Neural cell (in vitro differentiated cells): ENCODE data around the gene FXYD2. TPM values are rescaled to one million over a fixed set of nuclear protein-coding genes. Genes with fewer than 3 reads are reported as not detected.
A peak's percentile ranks its signal among the peaks of the same experiment; 100 is the strongest.

Experiments
- H2AFZ ChIP-seq: fragments of 200-600, 300-800 bp; sonication (generic), shearing (Covaris generic); 2 replicates; pipeline ENCODE4 v1.6.0; 2014; ENCODE audit warnings: low read depth, mild to moderate bottlenecking, antibody characterized with exemption, low read length, moderate library complexity
- H3F3A ChIP-seq: fragments of 200-600 bp; shearing (Covaris generic); 2 replicates; pipeline ENCODE4 v1.6.1; 2016; ENCODE audit warnings: mild to moderate bottlenecking, moderate library complexity, mixed read lengths, antibody characterized with exemption, low read length; ENCODE audit not compliant: insufficient read depth, poor library complexity, severe bottlenecking
- H3K27ac ChIP-seq: fragments of 200-600, 300-800 bp; sonication (generic), shearing (Covaris generic); 2 replicates; pipeline ENCODE4 v1.5.1; 2014; ENCODE audit warnings: mild to moderate bottlenecking, low read length, moderate library complexity
- H3K27me3 ChIP-seq: fragments of 300-800, 200-600 bp; sonication (generic), shearing (Covaris generic); 2 replicates; pipeline ENCODE4 v1.6.0; 2014; ENCODE audit warnings: mild to moderate bottlenecking, low read depth, low read length, moderate library complexity; ENCODE audit not compliant: insufficient read depth
- H3K36me3 ChIP-seq: fragments of 300-800, 200-600 bp; sonication (generic), shearing (Covaris generic); 2 replicates; pipeline ENCODE4 v1.5.1; 2014; ENCODE audit warnings: mild to moderate bottlenecking, antibody characterized with exemption, low read length, moderate library complexity; ENCODE audit not compliant: insufficient read depth
- H3K4me2 ChIP-seq: fragments of 300-800, 200-600 bp; sonication (generic), shearing (Covaris generic); 2 replicates; pipeline ENCODE4 v1.6.0; 2014; ENCODE audit warnings: mild to moderate bottlenecking, low read length
- H3K4me3 ChIP-seq: fragments of 300-800, 200-600 bp; sonication (generic), shearing (Covaris generic); 2 replicates; pipeline ENCODE4 v1.5.1; 2014; ENCODE audit warnings: mild to moderate bottlenecking, low read length, moderate library complexity
- H3K79me2 ChIP-seq: fragments of 200-600 bp; shearing (Covaris generic); replicated peaks from 2 replicates; pipeline ENCODE4 v1.6.0; 2014; ENCODE audit warnings: mild to moderate bottlenecking, low read length, moderate library complexity; ENCODE audit not compliant: insufficient read depth
- H3K9ac ChIP-seq: fragments of 300-800, 200-600 bp; sonication (generic), shearing (Covaris generic); 2 replicates; pipeline ENCODE4 v1.6.1; 2016; ENCODE audit warnings: mild to moderate bottlenecking, low read length, mixed read lengths
- H3K9me2 ChIP-seq: fragments of 200-600 bp; shearing (Covaris generic); 2 replicates; pipeline ENCODE4 v1.6.1; 2016; ENCODE audit warnings: mild to moderate bottlenecking, low read length, mixed read lengths; ENCODE audit not compliant: insufficient read depth
- H3K9me3 ChIP-seq: fragments of 200-600, 300-800 bp; sonication (generic), shearing (Covaris generic); 2 replicates; pipeline ENCODE4 v1.6.1; 2016; ENCODE audit warnings: mild to moderate bottlenecking, mixed run types, low read length, moderate library complexity, mixed read lengths
- H4K20me1 ChIP-seq: fragments of 200-600 bp; shearing (Covaris generic); 2 replicates; pipeline ENCODE4 v1.6.1; 2016; ENCODE audit warnings: mild to moderate bottlenecking, mixed run types; ENCODE audit not compliant: insufficient read depth
- CTCF ChIP-seq: fragments of 450-650 bp; IDR thresholded peaks from 2 replicates; pipeline ENCODE4 v1.5.1; 2014; ENCODE audit warnings: antibody characterized with exemption, mild to moderate bottlenecking, moderate library complexity; ENCODE audit not compliant: poor library complexity, severe bottlenecking
- EP300 ChIP-seq: fragments of 450-650 bp; conservative IDR thresholded peaks from 2 replicates; pipeline ENCODE4 v1.6.1; 2014; ENCODE audit warnings: antibody characterized with exemption, mild to moderate bottlenecking, moderate library complexity; ENCODE audit not compliant: poor library complexity, severe bottlenecking
- EZH2 ChIP-seq: fragments of 200-600, 300-800 bp; shearing (Covaris generic), sonication (generic); IDR thresholded peaks from 2 replicates; pipeline ENCODE4 v1.6.1; 2014; ENCODE audit warnings: antibody characterized with exemption, low read length, borderline replicate concordance, mild to moderate bottlenecking; ENCODE audit not compliant: insufficient read depth, poor library complexity, severe bottlenecking
- MXI1 ChIP-seq: fragments of 450-650 bp; conservative IDR thresholded peaks from 2 replicates; pipeline ENCODE4 v1.6.1; 2014; ENCODE audit warnings: antibody characterized with exemption, mild to moderate bottlenecking; ENCODE audit not compliant: poor library complexity, severe bottlenecking
- POLR2AphosphoS5 ChIP-seq: IDR thresholded peaks from 2 replicates; pipeline ENCODE4 v1.6.1; 2012
- RAD21 ChIP-seq: fragments of 450-650 bp; conservative IDR thresholded peaks from 2 replicates; pipeline ENCODE4 v1.6.1; 2014; ENCODE audit warnings: antibody characterized with exemption, mild to moderate bottlenecking, moderate library complexity
- REST ChIP-seq: IDR thresholded peaks from 2 replicates; pipeline ENCODE4 v1.6.1; 2012; ENCODE audit warnings: borderline replicate concordance
- SMC3 ChIP-seq: fragments of 450-650 bp; conservative IDR thresholded peaks from 2 replicates; pipeline ENCODE4 v1.6.1; 2014; ENCODE audit warnings: antibody characterized with exemption, mild to moderate bottlenecking, moderate library complexity; ENCODE audit not compliant: poor library complexity
- TAF1 ChIP-seq: IDR thresholded peaks from 2 replicates; pipeline ENCODE4 v1.6.1; 2012; ENCODE audit warnings: low read depth
- polyA plus RNA-seq: library from polyadenylated mRNA; depleted of rRNA; stranded (reverse); fragments of >200 nt; gene quantifications from 2 replicates; pipeline ENCODE4 v1.2.3, GENCODE V29; 2014

FXYD2 gene
- polyA plus RNA-seq, 1 donor from 2014 or later, result 4.8 TPM

GRCh38 chr11:117871784-117872183 is 47.2 kb upstream of the FXYD2 start:
- Histone ChIP-seq H3K36me3 (no peaks in the 10 kb centered on the region), H3K9me2 (no peaks in the 10 kb centered on the region), H3K9ac (no peak overlapping the region), H3K4me2 (no peak overlapping the region), H4K20me1 (peaks cover 18% of the 10 kb centered on the region), H3K79me2 (peaks cover 92% of the 10 kb centered on the region), H3F3A (no peaks in the 10 kb centered on the region), H3K9me3 (no peaks in the 10 kb centered on the region), H3K27me3 (no peaks in the 10 kb centered on the region), H2AFZ (no peak overlapping the region), H3K27ac (no peak overlapping the region), H3K4me3 (peak overlapping the region; percentile 70)
- TF ChIP-seq SMC3 (no peak), RAD21 (no peak), EZH2 (no peak), EP300 (no peak), MXI1 (no peak), POLR2AphosphoS5 (no peak), TAF1 (no peak), REST (no peak), CTCF (no peak)

- Histone ChIP-seq H4K20me1 (peaks cover 18% of the 10 kb centered on the region), H3K9me3 (no peaks in the 10 kb centered on the region), H3K27me3 (no peaks in the 10 kb centered on the region), H2AFZ (no peak overlapping the region), H3K4me2 (no peak overlapping the region), H3K79me2 (peaks cover 96% of the 10 kb centered on the region), H3K9ac (no peak overlapping the region), H3K9me2 (no peaks in the 10 kb centered on the region), H3K27ac (no peak overlapping the region), H3F3A (no peaks in the 10 kb centered on the region), H3K4me3 (peak overlapping the region; percentile 43), H3K36me3 (no peaks in the 10 kb centered on the region)
- TF ChIP-seq REST, result no peak
- TF ChIP-seq MXI1, result no peak
- no peak for TF ChIP-seq RAD21
- no peak for TF ChIP-seq EP300
- TF ChIP-seq EZH2, result no peak
- TF ChIP-seq POLR2AphosphoS5, result no peak
- no peak for TF ChIP-seq TAF1
- TF ChIP-seq CTCF, result no peak
Observed at GRCh38 chr11:117871160-117871559, 46.6 kb upstream of the FXYD2 start.
